Ishikawa (cell line): Measurements from ENCODE around the gene IFRD2.

Experiments
- EP300 ChIP-seq: IDR thresholded peaks from 2 replicates; pipeline ENCODE4 v1.6.1; 2012; ENCODE audit warnings: borderline replicate concordance
- REST ChIP-seq: IDR thresholded peaks from 2 replicates; pipeline ENCODE4 v1.6.1; 2012; ENCODE audit warnings: low read depth, mild to moderate bottlenecking
- YY1 ChIP-seq: IDR thresholded peaks from 2 replicates; pipeline ENCODE4 v1.6.1; 2012; ENCODE audit warnings: low read depth
- TF ChIP-seq, protein P1 (sequence below): IDR thresholded peaks from 2 replicates; pipeline ENCODE4 v1.6.1; 2012

- TF ChIP-seq YY1 (no peak), REST (no peak), EP300 (no peak)
- TF ChIP-seq, protein P1, sequence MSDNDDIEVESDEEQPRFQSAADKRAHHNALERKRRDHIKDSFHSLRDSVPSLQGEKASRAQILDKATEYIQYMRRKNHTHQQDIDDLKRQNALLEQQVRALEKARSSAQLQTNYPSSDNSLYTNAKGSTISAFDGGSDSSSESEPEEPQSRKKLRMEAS: no peak
These were observed 25.1 kb upstream of the IFRD2 start for GRCh38 chr3:50317300-50317699.
